Body of pancreas (tissue), 4 donors: ENCODE results near the gene PYDC2. TPM values are rescaled to one million over a fixed set of nuclear protein-coding genes. Genes with fewer than 3 reads are reported as not detected.
A peak's percentile ranks its signal among the peaks of the same experiment; 100 is the strongest.

Source experiments
- ATAC-seq: fragments of 150-250 bp; one replicate; pipeline ENCODE4 v1.9.1; 2016
- DNase-seq, 4 donors: peaks; one replicate each; pipeline ENCODE4 v3.0.0-alpha.2; 2019
- H3K27ac ChIP-seq, 4 donors: fragments of 200-600 bp; sonication (generic); 1 replicate in 3 of 4; 2 replicates in 1 of 4; pipeline versions ENCODE4 v1.5.1 to v1.6.1; 2016 to 2019; ENCODE audit warnings: mild to moderate bottlenecking in 1 of 4, mixed read lengths in 1 of 4, moderate library complexity in 1 of 4
- H3K27me3 ChIP-seq, 2 donors: fragments of 200-600 bp; sonication (generic); one replicate each; pipeline ENCODE4 v1.6.0; 2016; ENCODE audit warnings: mild to moderate bottlenecking in 1 of 2
- H3K36me3 ChIP-seq, 2 donors: fragments of 200-600 bp; sonication (generic); replicated peaks in 1 of 2; 2 replicates each; pipeline ENCODE4 v1.5.1; 2016; ENCODE audit warnings: low read depth in 2 of 2; ENCODE audit not compliant: insufficient read depth in 1 of 2
- H3K4me1 ChIP-seq: fragments of 200-600 bp; sonication (generic); one replicate; pipeline ENCODE4 v1.6.0; 2016
- H3K4me3 ChIP-seq, 2 donors: fragments of 200-600 bp; sonication (generic); 1 replicate in 1 of 2; 2 replicates in 1 of 2; pipeline ENCODE4 v1.5.1; 2016 to 2019
- H3K9me3 ChIP-seq, 3 donors: fragments of 200-600 bp; sonication (generic); 1 replicate in 2 of 3; 2 replicates in 1 of 3; pipeline ENCODE4 v1.5.1; 2016
- POLR2A ChIP-seq, 3 donors: fragments of 450-650 bp; IDR thresholded peaks; one replicate each; pipeline ENCODE4 v1.6.1; 2016; ENCODE audit warnings: antibody characterized with exemption in 3 of 3, mild to moderate bottlenecking in 2 of 3
- WGBS, 2 donors: methylation state at CpG; one replicate each; pipeline ENCODE4 v1.1.5; 2017; 5-methylcytosine and 5-hydroxymethylcytosine counted together
- intact Hi-C: fragments of 100-400 bp; cut with DNase I; formaldehyde crosslinking; loops from one replicate; pipeline ENCODE4 v1.15.1; 2023
- total RNA-seq, 2 donors: library from RNA; depleted of rRNA; stranded (reverse); fragments of >200 nt; gene quantifications; one replicate each; pipeline ENCODE4 v1.1.0, GENCODE V29; 2016
- TF ChIP-seq, protein P1 (sequence below), 7 experiments: fragments of 450-650 bp in 4 of 7; fragments of 200-600 bp in 3 of 7; sonication (generic) in 3 of 7; IDR thresholded peaks; one replicate each; pipeline ENCODE4 v1.5.1; 2016 to 2019; ENCODE audit warnings: antibody characterized with exemption in 7 of 7

Gene PYDC2
- total RNA-seq, 2 donors from 2014 or later = not detected

DNA sequence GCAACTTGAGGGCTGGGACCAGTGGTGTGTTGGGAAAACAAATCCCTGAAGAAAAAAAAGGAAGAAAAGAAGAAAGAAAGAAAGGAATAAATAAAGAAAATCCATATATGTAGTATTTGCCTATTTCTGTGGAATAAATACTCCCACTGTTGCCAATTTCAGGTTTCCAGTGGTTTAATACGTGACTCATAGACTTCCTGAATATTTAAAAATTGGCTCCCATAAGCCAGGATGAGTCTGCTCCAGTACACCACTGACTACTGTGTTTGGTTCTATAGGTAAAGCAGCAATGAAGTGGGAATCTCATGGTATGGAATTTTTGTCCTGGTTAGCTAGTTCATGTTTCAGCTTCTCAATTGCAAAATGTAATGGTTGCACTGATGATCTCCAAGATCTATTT is 31.6 kb downstream of the PYDC2 start:
- intact Hi-C loops = no loop called here

DNA sequence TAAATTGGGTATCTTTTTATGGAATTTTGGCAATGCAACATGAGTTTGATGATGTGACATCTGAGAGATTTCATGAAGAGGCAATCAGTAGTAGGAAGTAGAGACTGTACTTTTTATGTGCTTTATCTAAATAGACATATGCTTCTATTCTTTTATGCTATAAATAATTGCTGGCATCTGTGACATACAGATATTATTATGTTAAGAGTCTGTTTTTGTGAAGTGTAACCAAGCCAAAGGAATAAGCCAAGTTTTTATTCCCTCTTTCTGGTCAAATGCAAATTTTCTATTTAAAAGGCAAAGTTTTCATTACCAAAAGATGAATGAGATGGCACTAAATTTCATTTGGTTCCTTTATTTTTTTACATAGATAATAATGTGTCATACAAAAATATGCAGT is 32.4 kb downstream of the PYDC2 start:
- intact Hi-C loops = no loop called here
- H3K27me3 ChIP-seq = no peaks in the 10 kb centered on the region
- DNase-seq = no peak
- H3K4me3 ChIP-seq = no peak overlapping the region
- H3K9me3 ChIP-seq = no peaks in the 10 kb centered on the region
- no peaks in the 10 kb centered on the region for H3K36me3 ChIP-seq
- H3K4me1 ChIP-seq = no peaks in the 10 kb centered on the region
- no peak for TF ChIP-seq POLR2A (IDR thresholded peaks at IDR 0.05)
- TF ChIP-seq, protein P1, sequence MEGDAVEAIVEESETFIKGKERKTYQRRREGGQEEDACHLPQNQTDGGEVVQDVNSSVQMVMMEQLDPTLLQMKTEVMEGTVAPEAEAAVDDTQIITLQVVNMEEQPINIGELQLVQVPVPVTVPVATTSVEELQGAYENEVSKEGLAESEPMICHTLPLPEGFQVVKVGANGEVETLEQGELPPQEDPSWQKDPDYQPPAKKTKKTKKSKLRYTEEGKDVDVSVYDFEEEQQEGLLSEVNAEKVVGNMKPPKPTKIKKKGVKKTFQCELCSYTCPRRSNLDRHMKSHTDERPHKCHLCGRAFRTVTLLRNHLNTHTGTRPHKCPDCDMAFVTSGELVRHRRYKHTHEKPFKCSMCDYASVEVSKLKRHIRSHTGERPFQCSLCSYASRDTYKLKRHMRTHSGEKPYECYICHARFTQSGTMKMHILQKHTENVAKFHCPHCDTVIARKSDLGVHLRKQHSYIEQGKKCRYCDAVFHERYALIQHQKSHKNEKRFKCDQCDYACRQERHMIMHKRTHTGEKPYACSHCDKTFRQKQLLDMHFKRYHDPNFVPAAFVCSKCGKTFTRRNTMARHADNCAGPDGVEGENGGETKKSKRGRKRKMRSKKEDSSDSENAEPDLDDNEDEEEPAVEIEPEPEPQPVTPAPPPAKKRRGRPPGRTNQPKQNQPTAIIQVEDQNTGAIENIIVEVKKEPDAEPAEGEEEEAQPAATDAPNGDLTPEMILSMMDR (IDR thresholded peaks at IDR 0.05) = no peak
- H3K27ac ChIP-seq = no peak overlapping the region
- ATAC-seq = no peak

More for the DNA sequence above, 31.6 kb downstream of the PYDC2 start:
- no peaks in the 10 kb centered on the region for H3K9me3 ChIP-seq
- H3K27ac ChIP-seq = no peak overlapping the region
- DNase-seq (no peak), ATAC-seq (no peak)
- H3K36me3 ChIP-seq = no peaks in the 10 kb centered on the region
- TF ChIP-seq, protein P1 (IDR thresholded peaks at IDR 0.05) = no peak
- TF ChIP-seq POLR2A (IDR thresholded peaks at IDR 0.05) = no peak
- no peaks in the 10 kb centered on the region for H3K4me1 ChIP-seq
- no peaks in the 10 kb centered on the region for H3K27me3 ChIP-seq
- no peak overlapping the region for H3K4me3 ChIP-seq
- WGBS, 2 donors = 62 to 72% methylated on average over 1 of the region's 1 CpG

DNA sequence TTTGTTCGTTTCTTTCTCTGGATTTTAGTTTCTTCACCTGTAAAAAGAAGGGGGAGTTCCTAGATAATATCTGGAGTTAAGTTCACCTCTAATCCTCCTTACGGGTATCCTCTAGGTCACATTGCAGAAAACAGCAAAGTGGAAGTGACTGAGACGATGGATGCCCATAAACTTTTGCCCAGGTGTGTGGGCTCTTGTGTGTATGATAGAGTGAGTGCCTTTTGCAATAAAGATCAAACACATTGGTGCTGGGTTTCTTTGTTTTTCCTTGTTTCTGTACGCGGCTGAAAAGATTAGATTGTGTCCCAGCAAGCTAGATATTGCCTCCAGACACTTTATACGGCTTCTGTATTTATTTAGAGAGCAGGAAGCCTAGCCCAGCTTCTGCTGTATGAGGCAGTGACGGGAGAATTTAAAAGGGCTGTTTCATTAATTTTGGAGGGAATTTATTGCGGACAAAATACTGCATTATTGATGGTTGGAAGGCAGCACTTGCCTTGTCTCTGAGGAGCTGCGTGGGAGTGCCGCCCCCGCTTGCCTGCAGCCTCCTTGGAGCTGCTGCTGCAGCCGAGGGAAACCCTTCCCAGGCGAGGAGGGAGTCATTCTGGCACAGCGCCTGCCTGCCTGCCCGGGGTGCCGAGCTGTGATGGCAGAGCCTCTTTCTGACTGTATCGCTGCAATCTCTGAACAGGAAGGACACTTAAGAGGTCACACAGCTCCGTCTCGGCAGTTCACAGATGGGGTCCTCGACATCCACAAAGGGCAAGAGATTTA is 38.5 kb downstream of the PYDC2 start:
- WGBS, 2 donors = 17 to 19% methylated on average over 19 to 20 of the region's 20 CpGs
- ATAC-seq = peak; percentile 18

DNA sequence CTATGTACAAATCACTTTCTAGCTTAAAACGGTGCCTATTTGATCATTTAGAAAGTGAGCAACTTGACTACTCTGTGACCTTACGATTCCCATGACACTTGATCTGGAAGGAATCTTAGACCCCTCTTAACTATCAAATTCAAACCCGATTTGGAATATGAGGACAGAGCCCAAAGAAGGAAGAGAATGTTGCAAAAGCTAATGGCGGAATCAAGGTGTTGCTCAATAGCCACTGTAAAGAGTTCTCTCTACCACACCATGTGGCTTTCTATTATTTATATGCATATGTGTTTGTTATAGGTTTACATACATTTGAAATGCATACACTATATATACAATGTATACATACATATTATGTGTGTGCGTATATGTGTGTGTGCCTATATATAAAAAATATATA is 39.9 kb downstream of the PYDC2 start:
- intact Hi-C loops = no loop called here
- no peak for DNase-seq
- no peak overlapping the region for H3K27ac ChIP-seq
- no peaks in the 10 kb centered on the region for H3K9me3 ChIP-seq
- H3K4me1 ChIP-seq = peaks cover 6% of the 10 kb centered on the region
- no peaks in the 10 kb centered on the region for H3K27me3 ChIP-seq
- WGBS, 2 donors = 83 to 86% methylated on average over 5 of the region's 5 CpGs
- no peak overlapping the region for H3K4me3 ChIP-seq
- no peaks in the 10 kb centered on the region for H3K36me3 ChIP-seq
- TF ChIP-seq POLR2A (IDR thresholded peaks at IDR 0.05) = no peak
- TF ChIP-seq, protein P1 (IDR thresholded peaks at IDR 0.05) = no peak
- ATAC-seq = no peak

More for the DNA sequence above, 38.5 kb downstream of the PYDC2 start:
- TF ChIP-seq, protein P1 (IDR thresholded peaks at IDR 0.05) = no peak
- TF ChIP-seq POLR2A (IDR thresholded peaks at IDR 0.05) = no peak
- intact Hi-C loops = no loop called here
- Histone ChIP-seq H3K36me3 (no peaks in the 10 kb centered on the region), H3K4me1 (peaks cover 6% of the 10 kb centered on the region), H3K4me3 (no peak overlapping the region), H3K27ac (no peak overlapping the region), H3K9me3 (no peaks in the 10 kb centered on the region), H3K27me3 (no peaks in the 10 kb centered on the region)
- peak; percentile 16 to 62 (median 35) for DNase-seq

DNA sequence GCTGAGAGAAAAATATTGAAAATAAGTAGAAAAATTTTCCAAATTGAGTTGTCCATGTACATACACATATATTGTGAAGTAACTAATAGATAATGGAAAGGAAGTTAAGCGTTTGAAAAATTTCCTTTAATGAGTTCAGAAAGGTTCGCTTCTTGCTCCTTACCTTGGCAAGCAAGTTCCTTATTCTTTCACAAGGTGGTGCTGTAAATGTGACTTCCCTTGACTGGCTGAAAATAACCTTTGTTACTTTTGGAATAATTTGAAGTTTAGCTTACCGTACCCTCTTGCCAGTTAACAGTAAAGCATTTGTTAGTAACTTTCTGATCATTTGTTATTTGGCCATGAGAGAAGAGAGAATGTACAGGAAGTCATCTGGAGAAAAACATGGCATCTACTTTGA is 41.6 kb downstream of the PYDC2 start:
- H3K4me1 ChIP-seq = peaks cover 6% of the 10 kb centered on the region
- H3K27ac ChIP-seq = no peak overlapping the region
- H3K27me3 ChIP-seq = no peaks in the 10 kb centered on the region
- 46 to 53% methylated on average over 3 of the region's 3 CpGs for WGBS, 2 donors
- no peak for ATAC-seq
- no peak overlapping the region for H3K4me3 ChIP-seq
- H3K9me3 ChIP-seq = no peaks in the 10 kb centered on the region
- no peaks in the 10 kb centered on the region for H3K36me3 ChIP-seq
- no peak for TF ChIP-seq POLR2A (IDR thresholded peaks at IDR 0.05)
- TF ChIP-seq, protein P1 (IDR thresholded peaks at IDR 0.05) = peak in 4 of 7 experiments; percentile 7 to 35 (median 13)
- intact Hi-C loops = no loop called here
- no peak for DNase-seq
